Sigmoid colon (tissue), 4 donors: ENCODE measurements around the gene KDM5C.

Experiments
- CTCF ChIP-seq, 4 experiments: fragments of 450-650 bp in 3 of 4; fragments of 200-600 bp in 1 of 4; IDR thresholded peaks; one replicate each; pipeline ENCODE4 v1.5.1; 2016 to 2019; ENCODE audit warnings: antibody characterized with exemption in 4 of 4, mild to moderate bottlenecking in 3 of 4, moderate library complexity in 2 of 4
- EP300 ChIP-seq, 4 donors: sonication (generic); formaldehyde crosslinking; IDR thresholded peaks; one replicate each; pipeline ENCODE4 v1.6.1; 2017; ENCODE audit warnings: antibody characterized with exemption in 4 of 4
- POLR2A ChIP-seq, 2 donors: fragments of 450-650 bp; IDR thresholded peaks; one replicate each; pipeline ENCODE4 v1.6.1; 2016; ENCODE audit warnings: antibody characterized with exemption in 2 of 2, mild to moderate bottlenecking in 2 of 2, moderate library complexity in 2 of 2

GRCh38 chrX:53171356-53171755 lies 53.7 kb downstream of the KDM5C start:
- TF ChIP-seq CTCF (IDR thresholded peaks at IDR 0.05), result no peak
- TF ChIP-seq POLR2A (IDR thresholded peaks at IDR 0.05), result no peak
- no peak for TF ChIP-seq EP300 (IDR thresholded peaks at IDR 0.05)
